Mammary epithelial cell (primary cell): ENCODE data around the gene POLDIP3.
"Not testable (repeated sequence)": the region's sequence is repeated elsewhere in the genome, so short reads cannot be mapped to it uniquely, and the experiment has no call there.

Experiments used
- EZH2 ChIP-seq: IDR thresholded peaks from 2 replicates; pipeline ENCODE4 v1.6.1; 2012; ENCODE audit warnings: low read length, inconsistent platforms, borderline replicate concordance
- TF ChIP-seq, protein P1 (sequence below), 2 donors: IDR thresholded peaks in 1 of 2; conservative IDR thresholded peaks in 1 of 2; 2 replicates each; pipeline ENCODE4 v1.5.1; 2011 to 2012; ENCODE audit warnings: inconsistent platforms in 2 of 2, low read length in 2 of 2, mild to moderate bottlenecking in 2 of 2, control low read depth in 1 of 2, low read depth in 1 of 2; ENCODE audit not compliant: insufficient read depth in 1 of 2; ENCODE audit errors: extremely low read depth in 1 of 2

DNA sequence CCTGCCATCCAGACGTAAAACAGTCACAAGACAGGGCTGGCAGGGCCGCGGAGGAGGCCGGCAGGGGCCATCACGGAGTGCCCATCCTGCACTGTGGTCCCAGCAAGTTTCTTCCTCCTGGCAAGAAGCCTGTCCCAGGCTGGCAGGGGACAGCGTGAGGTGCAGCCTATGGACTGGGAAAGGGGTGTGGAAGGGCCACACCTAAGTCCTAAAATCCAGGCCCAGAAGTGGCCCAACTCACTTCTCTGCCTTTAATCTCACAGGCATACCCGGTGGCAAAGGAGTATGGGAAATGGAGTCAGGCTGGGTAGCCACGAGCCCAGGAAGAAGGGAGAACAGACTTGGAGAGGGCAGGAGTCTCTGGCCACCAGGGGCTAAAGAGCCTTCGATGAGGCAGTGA, 44.1 kb downstream of the POLDIP3 start:
- TF ChIP-seq, protein P1, sequence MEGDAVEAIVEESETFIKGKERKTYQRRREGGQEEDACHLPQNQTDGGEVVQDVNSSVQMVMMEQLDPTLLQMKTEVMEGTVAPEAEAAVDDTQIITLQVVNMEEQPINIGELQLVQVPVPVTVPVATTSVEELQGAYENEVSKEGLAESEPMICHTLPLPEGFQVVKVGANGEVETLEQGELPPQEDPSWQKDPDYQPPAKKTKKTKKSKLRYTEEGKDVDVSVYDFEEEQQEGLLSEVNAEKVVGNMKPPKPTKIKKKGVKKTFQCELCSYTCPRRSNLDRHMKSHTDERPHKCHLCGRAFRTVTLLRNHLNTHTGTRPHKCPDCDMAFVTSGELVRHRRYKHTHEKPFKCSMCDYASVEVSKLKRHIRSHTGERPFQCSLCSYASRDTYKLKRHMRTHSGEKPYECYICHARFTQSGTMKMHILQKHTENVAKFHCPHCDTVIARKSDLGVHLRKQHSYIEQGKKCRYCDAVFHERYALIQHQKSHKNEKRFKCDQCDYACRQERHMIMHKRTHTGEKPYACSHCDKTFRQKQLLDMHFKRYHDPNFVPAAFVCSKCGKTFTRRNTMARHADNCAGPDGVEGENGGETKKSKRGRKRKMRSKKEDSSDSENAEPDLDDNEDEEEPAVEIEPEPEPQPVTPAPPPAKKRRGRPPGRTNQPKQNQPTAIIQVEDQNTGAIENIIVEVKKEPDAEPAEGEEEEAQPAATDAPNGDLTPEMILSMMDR (conservative IDR thresholded peaks at IDR 0.05 in 1 of 2, IDR thresholded peaks at IDR 0.05 in 1 of 2; ENCODE audit: extremely low read depth in 1 of 2, insufficient read depth in 1 of 2, low read depth in 1 of 2, low read length in 2 of 2), result not testable (repeated sequence)
- TF ChIP-seq EZH2, result not testable (repeated sequence)
